Left lung (tissue), 14 donors: ENCODE measurements around the gene B3GAT2. TPM values are rescaled to one million over a fixed set of nuclear protein-coding genes. Genes with fewer than 3 reads are reported as not detected.
A peak's percentile ranks its signal among the peaks of the same experiment; 100 is the strongest.

Experiments used
- ATAC-seq: fragments of 200-7000 bp; cut with Tn5 transposase; one replicate; pipeline ENCODE4 v1.9.1; 2020; ENCODE audit warnings: moderate library complexity
- DNase-seq, 4 donors: peaks; one replicate each; pipeline ENCODE4 v3.0.0-alpha.2; 2013 to 2020
- H3K27ac ChIP-seq, 2 donors: fragments of 200-600 bp; sonication (generic) in 1 of 2; one replicate each; pipeline versions ENCODE4 v1.5.0 to v1.8.0; 2020 to 2021
- H3K27me3 ChIP-seq, 2 donors: fragments of 200-600 bp; sonication (generic) in 1 of 2; one replicate each; pipeline versions ENCODE4 v1.5.0 to v1.8.0; 2020 to 2021
- H3K36me3 ChIP-seq, 2 donors: fragments of 200-600 bp; sonication (generic) in 1 of 2; one replicate each; pipeline versions ENCODE4 v1.5.0 to v1.8.0; 2020 to 2021
- H3K4me1 ChIP-seq, 2 donors: fragments of 200-600 bp; one replicate each; pipeline ENCODE4 v1.8.0; 2021
- H3K4me3 ChIP-seq, 2 donors: fragments of 200-600 bp; sonication (generic) in 1 of 2; one replicate each; pipeline versions ENCODE4 v1.5.0 to v1.8.0; 2020 to 2021; ENCODE audit warnings: mild to moderate bottlenecking in 1 of 2
- H3K9me3 ChIP-seq, 2 donors: fragments of 200-600 bp; sonication (generic) in 1 of 2; one replicate each; pipeline versions ENCODE4 v1.5.0 to v1.8.0; 2020 to 2021
- CTCF ChIP-seq, 2 donors: fragments of 200-600 bp; sonication (generic) in 1 of 2; IDR thresholded peaks; one replicate each; pipeline versions ENCODE4 v1.5.0 to v1.8.0; 2021; ENCODE audit warnings: antibody characterized with exemption in 2 of 2
- intact Hi-C, 2 donors: fragments of 100-400 bp; cut with DNase I; formaldehyde crosslinking; loops; one replicate each; pipeline versions ENCODE4 v1.11.2 to v1.14.2; 2022
- long read RNA-seq, 12 donors: library from polyadenylated mRNA in 2 of 12; unstranded in 2 of 12; transcript quantifications; one replicate each; pipeline ENCODE4 v2.0.0 and lab custom pipeline, GENCODE V29; 2019 to 2026
- polyA plus RNA-seq, 6 donors: library from polyadenylated mRNA; unstranded; fragments of 120-200 nt; gene quantifications; one replicate each; pipeline ENCODE4 v1.2.1, GENCODE V29; 2013; ENCODE audit not compliant: insufficient read length in 6 of 6
- total RNA-seq, 2 donors: library from RNA; stranded (reverse); fragmentation: NEBNext Ultra II Directional; extraction: Animal tissue kit (Norgen Biotek cat#: 25700); gene quantifications; one replicate each; pipeline ENCODE4 v1.2.1, GENCODE V29; 2021
- donor health status: DM: no; HTN: yes; CAD: no.
- donor health status: DM: no; HTN: no; CAD: no.

The B3GAT2 gene
- under 1 TPM in 1 of 2 donors, not detected in 1; 0.03 TPM for total RNA-seq
- 1 to 10 TPM; 1.6 to 2.9 (median 2.2) TPM for polyA plus RNA-seq
- long read RNA-seq, donor 1 = 0 reads
- long read RNA-seq, donor 2, partial matches to known transcripts = 0 of 59 reads
- long read RNA-seq, donor 2, other reads (novel, unspliced or antisense) = 59 of 59 reads
- long read RNA-seq, donor 3 = 0 reads
- long read RNA-seq, donor 4 = 0 reads
- long read RNA-seq, donor 5 = 0 reads
- long read RNA-seq, donor 6 = 0 reads
- long read RNA-seq, donor 7 = 0 reads
- long read RNA-seq, donor 8, partial matches to known transcripts = 0 of 69 reads
- long read RNA-seq, donor 8, other reads (novel, unspliced or antisense) = 69 of 69 reads
- long read RNA-seq, donor 9 = 0 reads
- long read RNA-seq, donor 10 = 0 reads
- long read RNA-seq, donor 11, full-length matches to known transcripts = 22 of 29 reads
- long read RNA-seq, donor 11, partial matches to known transcripts = 7 of 29 reads
- long read RNA-seq, donor 11, other reads (novel, unspliced or antisense) = 0 of 29 reads
- long read RNA-seq, donor 12 = 0 reads

- ATAC-seq (peak; percentile 69), DNase-seq (peak in 3 of 4 donors; percentile 42 to 79 (median 53))
- Histone ChIP-seq H3K27ac (no peak within 1 kb of the TSS), H3K36me3 (no peaks in the 10 kb centered on the region), H3K4me3 (peak within 1 kb of the TSS; percentile 21 to 42), H3K4me1 (peaks cover 8 to 22% of the 10 kb centered on the region in 2 donors), H3K9me3 (no peaks in the 10 kb centered on the region), H3K27me3 (peaks cover 32 to 59% of the 10 kb centered on the region in 2 donors)
- intact Hi-C loops = no loop called here
- no peak for TF ChIP-seq CTCF (IDR thresholded peaks at IDR 0.05)
Measured at GRCh38 chr6:70956451-70957283, at the start of gene B3GAT2. B3GAT2 (minus strand) TSS chr6:70957060; CDS start chr6:70956429, 631 bp downstream.

GRCh38 chr6:70998148-70998547 is 41.3 kb upstream of the B3GAT2 start:
- no peak overlapping the region for H3K27ac ChIP-seq
- no peaks in the 10 kb centered on the region for H3K36me3 ChIP-seq
- H3K27me3 ChIP-seq = peaks cover 0 to 8% of the 10 kb centered on the region in 2 donors
- no peak for TF ChIP-seq CTCF (IDR thresholded peaks at IDR 0.05)
- no peak overlapping the region for H3K4me3 ChIP-seq
- peaks cover 0 to 8% of the 10 kb centered on the region in 2 donors for H3K9me3 ChIP-seq
- no peak for DNase-seq
- intact Hi-C loops = no loop called here
- no peak for ATAC-seq
- H3K4me1 ChIP-seq = no peaks in the 10 kb centered on the region

- intact Hi-C loops = no loop called here
- H3K9me3 ChIP-seq = peaks cover 0 to 3% of the 10 kb centered on the region in 2 donors
Measured at GRCh38 chr6:70997379-70997778, 40.5 kb upstream of the B3GAT2 start.

GRCh38 chr6:70996106-70996505 is 39.2 kb upstream of the B3GAT2 start:
- DNase-seq (no peak), ATAC-seq (no peak)
- no peaks in the 10 kb centered on the region for H3K9me3 ChIP-seq
- no peak for TF ChIP-seq CTCF (IDR thresholded peaks at IDR 0.05)
- intact Hi-C loops = no loop called here
- no peak overlapping the region for H3K27ac ChIP-seq
- H3K27me3 ChIP-seq = peaks cover 0 to 8% of the 10 kb centered on the region in 2 donors
- no peaks in the 10 kb centered on the region for H3K36me3 ChIP-seq
- H3K4me3 ChIP-seq = no peak overlapping the region
- no peaks in the 10 kb centered on the region for H3K4me1 ChIP-seq

More at GRCh38 chr6:70997379-70997778, 40.5 kb upstream of the B3GAT2 start:
- no peak overlapping the region for H3K27ac ChIP-seq
- ATAC-seq (no peak), DNase-seq (no peak)
- no peaks in the 10 kb centered on the region for H3K4me1 ChIP-seq
- H3K4me3 ChIP-seq = no peak overlapping the region
- H3K27me3 ChIP-seq = peaks cover 0 to 8% of the 10 kb centered on the region in 2 donors
- no peaks in the 10 kb centered on the region for H3K36me3 ChIP-seq
- TF ChIP-seq CTCF (IDR thresholded peaks at IDR 0.05) = no peak
